PC-3 (cell line): Measurements from ENCODE around the gene LFNG.

ENCODE experiments used
- EZH2phosphoT487 ChIP-seq: fragments of 300-600 bp; sonication (generic); IDR thresholded peaks from 2 replicates; pipeline ENCODE4 v1.6.1; 2018; ENCODE audit warnings: mild to moderate bottlenecking, antibody characterized with exemption, low read length, borderline replicate concordance
- TF ChIP-seq, protein P1 (sequence below): fragments of 300-600 bp; sonication (generic); conservative IDR thresholded peaks from 2 replicates; pipeline ENCODE4 v1.5.1; 2017; ENCODE audit warnings: antibody characterized with exemption, low read depth, mild to moderate bottlenecking, low read length

- TF ChIP-seq, protein P1, sequence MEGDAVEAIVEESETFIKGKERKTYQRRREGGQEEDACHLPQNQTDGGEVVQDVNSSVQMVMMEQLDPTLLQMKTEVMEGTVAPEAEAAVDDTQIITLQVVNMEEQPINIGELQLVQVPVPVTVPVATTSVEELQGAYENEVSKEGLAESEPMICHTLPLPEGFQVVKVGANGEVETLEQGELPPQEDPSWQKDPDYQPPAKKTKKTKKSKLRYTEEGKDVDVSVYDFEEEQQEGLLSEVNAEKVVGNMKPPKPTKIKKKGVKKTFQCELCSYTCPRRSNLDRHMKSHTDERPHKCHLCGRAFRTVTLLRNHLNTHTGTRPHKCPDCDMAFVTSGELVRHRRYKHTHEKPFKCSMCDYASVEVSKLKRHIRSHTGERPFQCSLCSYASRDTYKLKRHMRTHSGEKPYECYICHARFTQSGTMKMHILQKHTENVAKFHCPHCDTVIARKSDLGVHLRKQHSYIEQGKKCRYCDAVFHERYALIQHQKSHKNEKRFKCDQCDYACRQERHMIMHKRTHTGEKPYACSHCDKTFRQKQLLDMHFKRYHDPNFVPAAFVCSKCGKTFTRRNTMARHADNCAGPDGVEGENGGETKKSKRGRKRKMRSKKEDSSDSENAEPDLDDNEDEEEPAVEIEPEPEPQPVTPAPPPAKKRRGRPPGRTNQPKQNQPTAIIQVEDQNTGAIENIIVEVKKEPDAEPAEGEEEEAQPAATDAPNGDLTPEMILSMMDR = 0 out of 2 replicates have a peak, but pooled peaks have one; percentile 9
- TF ChIP-seq EZH2phosphoT487 = no peak
Observed at GRCh38 chr7:2520131-2520760, 672 bp downstream of the LFNG start.
